IPS-20b (cell line): ENCODE data around the gene RPL7A.

ENCODE experiments used
- H3K27ac ChIP-seq: one replicate; pipeline ENCODE4 v1.5.1; 2013; ENCODE audit warnings: low read length
- H3K27me3 ChIP-seq: 2 replicates; pipeline ENCODE4 v1.6.1; 2013; ENCODE audit warnings: mild to moderate bottlenecking, low read length, inconsistent platforms; ENCODE audit not compliant: insufficient read depth
- H3K36me3 ChIP-seq: 2 replicates; pipeline ENCODE4 v1.6.1; 2013; ENCODE audit warnings: low read depth, mild to moderate bottlenecking, inconsistent platforms, low read length, moderate library complexity; ENCODE audit not compliant: insufficient read depth
- H3K4me1 ChIP-seq: 2 replicates; pipeline ENCODE4 v1.6.1; 2013; ENCODE audit warnings: mild to moderate bottlenecking, control low read depth, inconsistent platforms, low read length, moderate library complexity; ENCODE audit not compliant: insufficient read depth
- H3K4me3 ChIP-seq: 2 replicates; pipeline ENCODE4 v1.5.1; 2013; ENCODE audit warnings: mild to moderate bottlenecking, low read length, inconsistent platforms
- H3K9ac ChIP-seq: 2 replicates; pipeline ENCODE4 v1.6.1; 2013; ENCODE audit warnings: low read depth, mild to moderate bottlenecking, inconsistent platforms, low read length, moderate library complexity
- H3K9me3 ChIP-seq: 2 replicates; pipeline ENCODE4 v1.6.1; 2013; ENCODE audit warnings: mild to moderate bottlenecking, low read depth, low read length, inconsistent platforms; ENCODE audit not compliant: insufficient read depth

The RPL7A gene

GRCh38 chr9:133352635-133353340, 4.8 kb downstream of the RPL7A start:
- peaks cover 59% of the 10 kb centered on the region for H3K36me3 ChIP-seq
- H3K9me3 ChIP-seq: no peaks in the 10 kb centered on the region
- H3K4me1 ChIP-seq: no peaks in the 10 kb centered on the region
- no peak overlapping the region for H3K27ac ChIP-seq
- no peak overlapping the region for H3K4me3 ChIP-seq
- H3K27me3 ChIP-seq: no peaks in the 10 kb centered on the region
- H3K9ac ChIP-seq: no peak overlapping the region

GRCh38 chr9:133353548-133353947, 5.5 kb downstream of the RPL7A start:
- H3K27me3 ChIP-seq: no peaks in the 10 kb centered on the region
- no peak overlapping the region for H3K4me3 ChIP-seq
- H3K9me3 ChIP-seq: no peaks in the 10 kb centered on the region
- H3K9ac ChIP-seq: no peak overlapping the region
- H3K27ac ChIP-seq: no peak overlapping the region
- peaks cover 64% of the 10 kb centered on the region for H3K36me3 ChIP-seq
- no peaks in the 10 kb centered on the region for H3K4me1 ChIP-seq

GRCh38 chr9:133354766-133355165, 6.7 kb downstream of the RPL7A start:
- H3K9ac ChIP-seq: no peak overlapping the region

GRCh38 chr9:133355881-133356357, 7.9 kb downstream of the RPL7A start:
- no peaks in the 10 kb centered on the region for H3K4me1 ChIP-seq
- H3K9ac ChIP-seq: peak overlapping the region; percentile 94
- no peaks in the 10 kb centered on the region for H3K9me3 ChIP-seq
- H3K27me3 ChIP-seq: no peaks in the 10 kb centered on the region
- H3K27ac ChIP-seq: no peak overlapping the region
- peaks cover 57% of the 10 kb centered on the region for H3K36me3 ChIP-seq
- H3K4me3 ChIP-seq: peak overlapping the region; percentile 97

More at GRCh38 chr9:133354766-133355165, 6.7 kb downstream of the RPL7A start:
- no peaks in the 10 kb centered on the region for H3K4me1 ChIP-seq
- H3K36me3 ChIP-seq: peaks cover 57% of the 10 kb centered on the region
- no peaks in the 10 kb centered on the region for H3K27me3 ChIP-seq
- H3K9me3 ChIP-seq: no peaks in the 10 kb centered on the region
- no peak overlapping the region for H3K27ac ChIP-seq
- H3K4me3 ChIP-seq: no peak overlapping the region

- Histone ChIP-seq H3K36me3 (peaks cover 57% of the 10 kb centered on the region), H3K4me3 (peak within 1 kb of the TSS; percentile 97), H3K27ac (no peak within 1 kb of the TSS)
These were observed 8.5 kb downstream of the RPL7A start, which contains the start of the genes SURF1 and SURF2 for GRCh38 chr9:133356391-133357091. Gene SURF1, minus strand, starts transcription at chr9:133356487. Its CDS starts 34 bp downstream, at chr9:133356453. Gene SURF2, plus strand, starts transcription at chr9:133356550. Its CDS starts 43 bp downstream, at chr9:133356593.

GRCh38 chr9:133357656-133358055, 9.6 kb downstream of the RPL7A start:
- Histone ChIP-seq H3K27ac (no peak overlapping the region), H3K4me3 (peak overlapping the region; percentile 97; the same call in 1 of the 2 replicates), H3K27me3 (no peaks in the 10 kb centered on the region), H3K36me3 (peaks cover 57% of the 10 kb centered on the region), H3K9ac (peak overlapping the region; percentile 79; the same call in 1 of the 2 replicates), H3K9me3 (no peaks in the 10 kb centered on the region), H3K4me1 (no peaks in the 10 kb centered on the region)

More at GRCh38 chr9:133356391-133357091, 8.5 kb downstream of the RPL7A start, which contains the start of the genes SURF1 and SURF2:
- Histone ChIP-seq H3K9me3 (no peaks in the 10 kb centered on the region), H3K4me1 (no peaks in the 10 kb centered on the region), H3K27me3 (no peaks in the 10 kb centered on the region), H3K9ac (peak within 1 kb of the TSS; percentile 94)

GRCh38 chr9:133359399-133360175, 11.6 kb downstream of the RPL7A start:
- H3K9ac ChIP-seq: no peak overlapping the region
- H3K4me3 ChIP-seq: no peak overlapping the region
- H3K27ac ChIP-seq: no peak overlapping the region
- H3K27me3 ChIP-seq: no peaks in the 10 kb centered on the region
- H3K4me1 ChIP-seq: no peaks in the 10 kb centered on the region
- H3K36me3 ChIP-seq: peaks cover 63% of the 10 kb centered on the region
- H3K9me3 ChIP-seq: no peaks in the 10 kb centered on the region

GRCh38 chr9:133360400-133361393, 12.7 kb downstream of the RPL7A start:
- Histone ChIP-seq H3K4me3 (no peak overlapping the region), H3K4me1 (no peaks in the 10 kb centered on the region), H3K27ac (no peak overlapping the region), H3K9me3 (no peaks in the 10 kb centered on the region), H3K36me3 (peaks cover 74% of the 10 kb centered on the region), H3K27me3 (no peaks in the 10 kb centered on the region), H3K9ac (no peak overlapping the region)

GRCh38 chr9:133361507-133362092, 13.6 kb downstream of the RPL7A start:
- H3K36me3 ChIP-seq: peaks cover 83% of the 10 kb centered on the region
- no peaks in the 10 kb centered on the region for H3K27me3 ChIP-seq
- H3K4me1 ChIP-seq: no peaks in the 10 kb centered on the region
- no peak overlapping the region for H3K27ac ChIP-seq
- H3K9me3 ChIP-seq: no peaks in the 10 kb centered on the region
- H3K9ac ChIP-seq: no peak overlapping the region
- H3K4me3 ChIP-seq: no peak overlapping the region

GRCh38 chr9:133362359-133363044, 14.5 kb downstream of the RPL7A start:
- Histone ChIP-seq H3K36me3 (peaks cover 91% of the 10 kb centered on the region), H3K9ac (no peak overlapping the region), H3K9me3 (no peaks in the 10 kb centered on the region), H3K4me1 (no peaks in the 10 kb centered on the region), H3K27me3 (no peaks in the 10 kb centered on the region), H3K27ac (no peak overlapping the region), H3K4me3 (no peak overlapping the region)
